Fibroblast of lung (primary cell): ENCODE results near the gene MAP1LC3A.

Experiments
- CTCF ChIP-seq, 2 donors: IDR thresholded peaks in 1 of 2; conservative IDR thresholded peaks in 1 of 2; 1 replicate in 1 of 2; 2 replicates in 1 of 2; pipeline ENCODE4 v1.5.1; 2011 to 2012; ENCODE audit warnings: low read length in 2 of 2, control low read depth in 1 of 2, inconsistent platforms in 1 of 2, low read depth in 1 of 2, mild to moderate bottlenecking in 1 of 2
- EZH2 ChIP-seq: IDR thresholded peaks from 2 replicates; pipeline ENCODE4 v1.5.1; 2012; ENCODE audit warnings: low read length, control low read depth, mild to moderate bottlenecking; ENCODE audit errors: missing control alignments

- TF ChIP-seq CTCF (conservative IDR thresholded peaks at IDR 0.05 in 1 of 2, IDR thresholded peaks at IDR 0.05 in 1 of 2; ENCODE audit: low read depth in 1 of 2, low read length in 2 of 2) (no peak), EZH2 (no peak)
Observed at GRCh38 chr20:34575756-34576155, 17.2 kb downstream of the MAP1LC3A start.
